NCI-H1092 (cell line): Measurements from ENCODE around the gene ZNF808.
A peak's percentile ranks its signal among the peaks of the same experiment; 100 is the strongest.
"Not testable (repeated sequence)": the region's sequence is repeated elsewhere in the genome, so short reads cannot be mapped to it uniquely, and the experiment has no call there.

ENCODE experiments used
- DNase-seq: peaks from one replicate; lab custom pipeline; 2025; lab: John Stamatoyannopoulos, UW

The ZNF808 gene

DNA sequence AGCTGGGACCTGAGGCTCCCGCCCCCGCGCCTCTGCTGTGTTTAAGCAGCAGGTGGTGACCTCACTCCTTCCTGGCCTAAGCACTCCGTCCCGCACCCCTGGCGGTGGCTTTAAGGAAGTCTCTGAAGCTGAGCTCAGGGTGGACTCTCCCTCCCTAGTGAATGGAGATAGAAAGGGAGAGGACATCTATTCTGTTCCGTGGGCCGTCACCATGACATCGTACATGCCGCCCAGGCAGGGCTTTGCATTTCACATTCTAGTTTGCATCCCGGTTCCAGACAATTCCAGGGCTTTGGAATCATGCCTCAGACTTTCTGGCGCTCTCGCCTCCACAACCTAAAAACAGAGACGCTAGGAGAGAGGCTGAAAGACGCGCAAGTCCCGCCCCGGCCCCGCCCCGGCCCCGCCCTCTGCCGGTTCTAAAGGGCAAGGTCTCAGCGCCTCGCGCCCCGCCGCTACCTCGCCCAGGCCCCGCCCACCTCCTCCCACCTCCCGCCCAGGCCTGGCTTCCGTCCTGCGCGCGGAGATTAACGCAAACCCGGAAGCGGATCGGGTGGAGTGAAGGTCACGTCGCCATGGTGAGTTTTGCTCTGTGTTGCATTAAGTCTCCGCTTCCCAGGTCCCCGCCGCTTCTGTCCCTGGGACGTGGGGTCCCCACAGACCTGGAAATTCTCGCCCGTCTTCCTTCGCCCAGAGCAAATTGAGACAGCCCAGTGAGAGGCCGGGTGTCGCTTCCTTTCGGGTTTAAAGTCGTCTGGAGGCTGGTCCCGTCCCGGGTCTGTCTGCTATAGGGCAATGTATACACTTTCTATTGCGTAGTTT, at the start of gene ZNF808:
Gene ZNF808 (plus strand): TSS at position 535 of the 822 bp plus-strand sequence. CDS start 15,617 bp downstream, outside the sequence.
- DNase-seq, result peak; percentile 74

DNA sequence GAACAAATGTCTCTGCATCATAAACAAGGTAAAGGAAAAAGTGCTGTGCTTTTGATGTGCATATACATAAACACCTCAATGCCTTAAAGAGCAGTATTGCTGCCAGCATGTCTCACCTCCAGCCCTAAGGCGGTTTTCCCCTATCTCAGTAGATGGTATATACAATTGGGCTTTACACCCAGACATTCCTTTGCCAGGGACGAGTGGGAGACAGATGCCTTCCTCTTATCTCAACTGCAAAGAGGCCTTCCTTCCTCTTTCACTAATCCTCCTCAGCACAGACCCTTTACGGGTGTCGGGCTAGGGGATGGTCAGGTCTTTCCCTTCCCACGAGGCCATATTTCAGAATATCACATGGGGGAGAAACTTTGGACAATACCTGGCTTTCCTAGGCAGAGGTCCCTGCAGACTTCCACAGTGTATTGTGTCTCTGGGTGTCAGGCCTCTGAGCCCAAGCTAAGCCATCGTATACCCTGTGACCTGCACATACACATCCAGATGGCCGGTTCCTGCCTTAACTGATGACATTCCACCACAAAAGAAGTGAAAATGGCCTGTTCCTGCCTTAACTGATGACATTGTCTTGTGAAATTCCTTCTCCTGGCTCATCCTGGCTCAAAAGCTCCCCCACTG, 43.2 kb upstream of the ZNF808 start:
- not testable (repeated sequence) for DNase-seq

DNA sequence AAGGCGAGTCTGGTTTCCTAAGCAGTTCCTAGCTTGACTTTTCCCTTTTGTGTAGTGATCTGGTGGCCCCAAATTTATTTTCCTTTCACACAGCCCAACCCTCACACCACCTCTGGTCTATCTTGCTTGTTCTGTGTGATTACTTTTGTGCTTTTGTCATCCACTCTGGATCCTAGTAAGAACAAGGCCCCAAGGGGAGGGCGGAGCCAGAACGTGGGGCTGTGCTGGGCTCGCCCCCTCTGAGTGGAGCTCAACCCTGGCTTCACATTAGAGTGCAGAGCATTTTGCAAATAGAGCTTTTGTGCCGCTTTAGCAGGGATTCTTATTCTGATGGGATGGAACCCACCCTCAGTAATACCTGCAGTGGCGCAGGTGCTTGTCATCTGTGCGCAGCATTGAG, 42.4 kb upstream of the ZNF808 start:
- DNase-seq, result not testable (repeated sequence)

DNA sequence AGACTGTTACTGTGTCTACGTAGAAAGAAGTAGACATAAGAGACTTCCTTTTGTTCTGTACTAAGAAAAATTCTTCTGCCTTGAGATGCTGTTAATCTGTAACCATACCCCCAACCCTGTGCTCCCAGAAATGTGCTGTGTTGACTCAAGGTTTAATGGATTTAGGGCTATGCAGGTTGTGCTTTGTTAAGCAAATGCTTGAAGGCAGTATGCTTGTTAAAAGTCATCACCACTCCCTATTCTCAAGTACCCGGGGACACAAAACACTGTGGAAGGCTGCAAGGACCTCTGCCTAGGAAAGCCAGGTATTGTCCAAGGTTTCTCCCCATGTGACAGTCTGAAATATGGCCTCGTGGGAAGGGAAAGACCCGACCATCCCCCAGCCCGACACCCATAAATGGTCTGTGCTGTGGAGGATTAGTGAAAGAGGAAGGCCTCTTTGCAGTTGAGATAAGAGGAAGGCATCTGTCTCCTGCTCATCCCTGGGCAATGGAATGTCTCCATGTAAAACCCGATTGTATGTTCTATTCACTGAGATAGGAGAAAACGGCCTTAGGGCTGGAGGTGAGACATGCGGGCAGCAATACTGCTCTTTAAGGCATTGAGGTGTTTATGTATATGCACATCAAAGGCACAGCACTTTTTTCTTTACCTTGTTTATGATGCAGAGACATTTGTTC, 41.8 kb upstream of the ZNF808 start:
- DNase-seq, result not testable (repeated sequence)

DNA sequence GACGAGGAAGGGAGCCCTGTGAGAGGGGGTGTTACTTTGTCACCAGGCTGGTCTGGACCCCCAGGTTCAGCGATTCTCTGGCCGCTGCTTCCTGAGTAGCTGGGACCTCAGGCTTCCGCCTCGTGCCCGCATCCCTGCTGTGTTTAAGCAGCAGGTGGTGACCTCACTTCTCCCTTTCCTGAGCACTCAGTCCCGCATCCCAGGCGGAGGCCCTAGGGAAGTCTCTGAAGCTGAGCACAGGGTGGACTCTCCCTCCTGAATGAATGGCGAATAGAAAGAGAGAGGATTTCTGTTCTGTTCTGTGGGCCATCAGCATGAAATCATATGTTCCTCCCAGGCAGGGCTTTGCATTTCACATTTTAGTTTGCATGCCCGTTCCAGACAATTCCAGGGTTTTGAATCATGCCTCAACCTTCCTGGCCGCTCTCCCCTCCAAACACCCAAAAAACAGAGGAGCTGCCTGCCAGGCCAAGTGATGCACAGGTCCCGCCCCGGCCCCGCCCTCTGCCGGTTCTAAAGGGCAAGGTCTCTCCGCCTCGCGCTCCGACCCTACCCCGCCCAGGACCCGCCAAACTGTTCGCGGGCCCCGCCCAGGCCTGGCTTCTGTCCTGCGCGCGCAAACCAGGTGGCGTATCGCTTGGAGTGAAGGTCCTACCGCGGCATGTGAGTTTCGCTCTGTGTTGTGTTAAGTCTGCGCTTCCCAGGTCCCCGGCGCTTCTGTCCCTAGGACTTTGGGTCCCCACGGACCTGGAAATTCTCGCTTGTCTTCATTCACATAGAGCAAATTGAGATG, 35.1 kb upstream of the ZNF808 start:
- DNase-seq, result peak; percentile 8

DNA sequence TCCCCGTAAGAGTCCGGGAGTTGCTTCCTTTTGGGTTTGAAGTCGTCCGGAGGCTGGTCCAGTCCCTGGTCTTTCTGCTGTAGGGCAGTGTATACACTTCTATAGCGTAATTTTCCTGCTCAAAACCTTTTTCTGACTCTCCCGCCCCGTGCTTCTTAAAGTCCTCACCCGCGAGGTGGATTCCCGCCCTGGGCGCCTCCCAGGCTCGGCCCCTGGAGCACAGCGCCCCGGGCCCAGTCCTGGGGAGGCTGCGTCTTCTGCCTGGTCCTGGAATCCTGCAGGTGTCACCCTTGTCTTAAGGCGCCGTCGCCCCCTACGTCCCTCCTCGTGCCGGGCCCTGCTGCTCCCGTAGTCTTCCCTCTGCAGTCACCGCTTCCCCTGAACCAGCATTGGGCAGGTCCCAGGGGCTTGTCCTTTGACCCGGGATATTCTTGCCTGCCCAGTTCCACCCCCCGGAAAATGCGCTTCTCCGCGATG, 34.4 kb upstream of the ZNF808 start:
- DNase-seq, result no peak

DNA sequence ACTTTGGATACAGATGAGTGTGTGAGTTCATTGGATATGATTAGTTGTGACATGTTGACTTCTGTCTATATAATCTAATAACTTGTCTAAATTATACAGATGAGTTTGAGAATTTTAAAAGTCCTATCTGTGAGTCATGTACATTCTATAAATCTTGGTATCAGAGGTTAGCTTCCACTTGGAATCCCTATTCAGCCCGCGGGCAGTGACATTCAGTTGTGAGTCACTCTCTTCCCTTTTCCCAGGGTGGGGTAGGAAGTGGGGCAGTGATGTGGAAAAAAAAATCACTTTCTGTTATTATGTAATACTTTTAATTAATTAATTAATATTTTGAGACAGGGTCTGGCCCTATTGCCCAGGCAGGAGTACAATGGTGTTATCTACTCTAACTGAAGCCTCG, 33.0 kb upstream of the ZNF808 start:
- DNase-seq, result no peak

DNA sequence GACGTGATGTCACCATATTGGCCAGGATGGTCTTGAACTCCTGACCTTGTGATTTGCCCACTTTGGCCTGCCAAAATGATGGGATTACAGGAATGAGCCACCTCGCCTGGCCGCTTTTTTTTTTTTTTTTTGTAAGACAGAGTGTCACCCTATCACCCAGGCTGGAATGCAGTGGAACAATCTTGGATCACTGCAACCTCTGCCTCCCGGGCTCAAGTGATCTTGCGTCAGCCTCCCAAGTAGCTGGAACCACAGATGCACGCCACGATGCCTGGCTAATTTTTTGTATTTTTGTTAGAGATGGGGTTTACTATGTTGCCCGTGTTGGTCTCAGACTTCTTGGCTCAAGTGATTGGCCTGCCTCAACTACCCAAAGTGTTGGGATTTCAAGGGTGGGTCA, 28.9 kb upstream of the ZNF808 start:
- DNase-seq, result no peak

DNA sequence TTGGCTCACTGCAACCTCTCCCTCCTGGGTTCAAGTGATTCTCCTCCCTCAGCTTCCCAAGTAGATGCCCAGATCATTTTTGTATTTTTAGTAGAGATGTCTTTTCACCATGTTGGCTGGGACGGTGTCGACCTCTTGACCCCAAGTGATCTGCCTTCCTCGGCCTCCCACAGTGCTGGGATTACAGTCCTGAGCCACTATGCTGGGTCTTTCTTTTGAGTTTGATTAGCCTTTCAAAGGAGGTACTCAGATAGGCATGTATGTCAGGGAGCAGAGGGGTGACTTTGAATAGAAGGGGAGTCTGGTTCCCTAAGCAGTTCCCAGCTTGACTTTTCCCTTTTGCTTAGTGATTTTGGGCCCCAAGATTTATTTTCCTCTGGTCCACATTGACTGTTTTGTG, 27.0 kb upstream of the ZNF808 start:
- DNase-seq, result not testable (repeated sequence)

DNA sequence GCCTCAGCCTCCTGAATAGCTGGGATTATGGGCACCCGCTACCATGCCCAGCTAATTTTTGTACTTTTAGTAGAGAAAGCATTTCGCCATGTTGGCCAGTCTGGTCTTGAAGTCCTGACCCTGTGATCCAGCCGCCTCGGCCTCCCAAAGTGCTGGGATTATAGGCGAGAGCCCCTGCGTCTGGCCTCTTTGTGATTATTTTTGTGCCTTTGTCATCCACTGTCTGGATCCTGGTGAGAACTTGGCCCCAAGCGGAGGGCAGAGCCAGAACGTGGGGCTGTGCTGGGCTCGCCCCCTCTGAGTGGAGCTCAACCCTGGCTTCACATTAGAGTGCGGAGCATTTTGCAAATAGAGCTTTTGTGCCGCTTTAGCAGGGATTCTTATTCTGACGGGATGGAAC, 26.5 kb upstream of the ZNF808 start:
- not testable (repeated sequence) for DNase-seq

DNA sequence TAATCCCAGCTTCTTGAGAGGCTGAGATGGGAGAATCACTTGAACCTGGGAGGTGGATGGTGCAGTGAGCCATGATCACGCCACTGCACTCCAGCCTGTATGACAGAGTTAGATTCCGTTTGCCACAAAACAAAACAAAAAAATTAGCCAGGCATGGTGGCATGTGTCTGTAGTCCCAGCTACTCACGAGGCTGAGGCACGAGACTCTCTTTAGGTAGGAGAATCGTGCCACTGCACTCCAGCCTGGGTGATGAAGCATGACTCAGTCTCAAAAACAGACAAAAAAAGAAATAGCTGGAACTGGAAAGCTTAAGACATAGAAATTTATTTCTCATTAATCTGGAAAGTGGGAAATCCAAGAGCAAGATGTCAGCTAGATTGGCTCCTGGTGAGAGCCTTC, 20.2 kb upstream of the ZNF808 start:
- DNase-seq, result no peak

DNA sequence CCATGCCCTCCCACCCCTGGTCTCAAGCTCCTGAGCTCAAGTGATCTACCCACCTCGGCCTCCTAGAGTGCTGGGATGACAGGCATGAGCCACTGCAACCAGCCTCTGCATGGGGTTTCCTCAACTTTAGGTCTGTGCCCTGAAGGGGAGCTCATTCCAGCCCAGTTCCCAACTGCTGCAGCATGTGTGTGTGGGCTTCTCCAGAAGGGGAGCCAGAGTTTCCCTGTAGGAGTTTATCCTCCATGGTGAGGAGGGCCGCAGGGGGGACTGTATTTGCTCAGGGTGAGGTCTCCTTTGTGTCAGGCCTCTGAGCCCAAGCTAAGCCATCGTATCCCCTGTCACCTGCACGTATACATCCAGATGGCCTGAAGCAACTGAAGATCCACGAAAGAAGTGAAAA, 11.3 kb upstream of the ZNF808 start:
- DNase-seq, result no peak

DNA sequence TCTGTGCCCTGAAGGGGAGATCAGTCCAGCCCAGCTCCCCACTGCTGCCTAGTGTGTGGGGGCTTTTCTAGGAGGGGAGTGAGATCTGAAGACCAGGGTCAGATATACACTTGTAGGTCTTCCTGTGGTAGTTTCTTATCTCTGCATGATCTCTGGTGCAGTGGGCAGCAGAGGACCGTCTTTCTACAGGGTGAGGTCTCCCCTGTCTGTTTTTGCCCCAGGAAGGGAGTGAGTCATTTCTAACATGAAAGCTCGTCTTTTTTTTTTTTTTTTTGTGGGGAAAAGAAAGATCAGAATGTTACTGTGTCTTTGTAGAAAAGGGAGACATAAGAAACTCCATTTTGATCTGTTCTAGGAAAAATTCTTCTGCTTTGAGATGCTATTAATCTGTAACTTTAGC, 8.8 kb upstream of the ZNF808 start:
- no peak for DNase-seq

DNA sequence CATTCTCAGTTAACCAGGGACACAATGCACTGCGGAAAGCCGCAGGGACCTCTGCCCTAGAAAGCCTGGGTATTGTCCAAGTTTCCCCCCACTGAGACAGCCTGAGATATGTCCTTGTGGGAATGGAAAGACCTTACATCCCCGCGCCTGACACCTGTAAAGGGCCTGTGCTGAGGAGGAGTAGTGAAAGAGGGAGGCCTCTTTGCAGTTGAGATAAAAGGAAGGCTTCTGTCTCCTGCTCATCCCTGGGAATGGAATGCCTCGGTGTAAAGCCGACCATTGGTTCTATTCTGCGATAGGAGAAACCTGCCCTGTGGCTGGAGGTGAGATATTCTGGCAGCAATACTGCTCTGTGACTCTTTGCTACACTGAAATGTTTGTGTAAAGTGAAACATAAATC, 8.3 kb upstream of the ZNF808 start:
- not testable (repeated sequence) for DNase-seq

DNA sequence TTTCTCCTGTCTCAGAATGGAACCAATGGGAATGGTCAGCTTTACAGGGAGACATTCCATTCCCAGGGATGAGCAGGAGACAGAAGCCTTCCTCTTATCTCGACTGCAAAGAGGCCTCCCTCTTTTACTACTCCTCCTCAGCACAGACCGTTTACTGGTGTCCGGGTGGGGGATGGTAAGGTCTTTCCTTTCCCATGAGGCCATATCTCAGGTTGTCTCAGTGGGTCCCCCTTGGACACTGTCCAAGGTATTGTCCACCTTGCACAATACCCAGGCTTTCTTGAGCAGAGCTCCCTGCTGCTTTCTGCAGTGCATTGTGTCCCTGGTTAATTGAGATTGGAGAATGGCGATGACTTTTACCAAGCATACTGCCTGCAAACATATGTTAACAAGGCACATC, 7.5 kb upstream of the ZNF808 start:
- no peak for DNase-seq

DNA sequence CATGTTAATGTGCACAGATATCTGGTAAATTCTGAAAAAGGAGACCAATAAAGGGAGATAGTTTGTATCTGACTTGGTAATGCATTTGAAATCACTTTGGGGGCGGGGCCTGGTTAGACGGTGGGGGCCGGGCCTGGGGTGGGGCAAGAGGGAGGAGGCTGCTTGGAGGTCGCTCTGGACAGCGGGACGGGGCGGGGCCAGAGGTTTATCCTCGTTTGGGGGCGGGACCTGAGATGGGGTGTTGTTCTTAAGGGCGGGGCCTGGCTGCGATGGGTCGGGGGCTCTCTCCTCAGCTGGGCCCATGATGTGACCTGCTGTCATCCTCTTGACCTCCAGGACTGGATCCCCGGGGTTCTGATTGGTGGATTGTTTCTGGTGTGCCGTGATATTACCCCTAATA, 4.9 kb upstream of the ZNF808 start:
- DNase-seq, result no peak

DNA sequence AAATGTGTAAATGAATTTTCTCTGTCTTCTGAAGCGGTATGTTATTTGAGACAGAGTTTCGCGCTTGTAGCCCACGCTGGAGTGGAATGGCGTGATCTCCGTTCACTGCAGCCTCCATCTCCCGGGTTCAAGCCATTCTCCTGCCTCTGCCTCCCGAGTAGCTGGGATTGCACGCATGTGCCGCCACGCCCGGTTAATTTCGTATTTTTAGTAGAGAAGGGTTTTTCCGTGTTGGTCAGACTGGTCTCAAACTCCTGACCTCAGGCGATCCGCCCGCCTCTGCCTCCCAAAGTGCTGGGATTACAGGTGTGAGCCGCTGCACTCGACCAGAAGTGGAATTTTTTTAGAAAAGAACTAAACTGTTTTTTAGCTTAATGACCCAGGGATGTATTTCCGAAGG, 3.4 kb upstream of the ZNF808 start:
- no peak for DNase-seq

DNA sequence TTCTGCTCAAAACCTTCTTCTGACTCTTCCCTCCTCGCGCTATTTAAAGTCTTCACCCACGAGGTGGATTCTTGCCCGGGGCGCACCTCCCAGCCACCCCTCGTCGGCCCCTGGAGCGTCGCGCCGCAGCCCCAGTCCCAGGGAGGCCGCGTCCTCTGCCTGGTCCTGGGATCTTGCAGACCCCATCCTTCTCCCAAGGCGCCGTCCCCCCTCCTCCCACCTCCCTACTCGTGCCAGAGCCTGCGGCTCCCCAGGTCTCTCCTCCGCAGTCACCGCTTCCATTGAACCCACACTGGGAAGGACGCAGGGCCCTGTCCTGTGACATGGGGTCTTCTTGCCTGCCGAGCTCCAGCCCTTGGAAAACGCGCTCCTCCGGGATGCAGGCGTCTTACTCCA, 486 bp downstream of the ZNF808 start:
- no peak for DNase-seq

DNA sequence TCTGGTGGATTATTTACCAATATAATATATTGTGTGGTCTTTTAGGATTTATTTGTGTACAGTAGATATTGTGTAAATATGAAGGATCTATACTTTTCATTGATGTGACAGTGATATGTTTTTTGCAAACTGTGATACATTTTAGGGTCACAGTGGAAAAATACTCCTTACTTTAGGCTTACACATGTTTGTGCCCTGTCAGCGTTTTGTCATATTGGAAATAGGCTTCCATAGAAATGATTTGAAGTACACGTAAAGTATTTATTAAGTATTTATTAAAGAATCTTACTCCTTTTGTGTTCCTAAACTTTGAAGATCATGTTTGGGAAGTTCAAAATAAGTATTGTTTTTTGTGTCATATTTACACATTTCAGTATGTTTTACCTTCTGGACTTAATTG, 5.0 kb downstream of the ZNF808 start:
- no peak for DNase-seq

DNA sequence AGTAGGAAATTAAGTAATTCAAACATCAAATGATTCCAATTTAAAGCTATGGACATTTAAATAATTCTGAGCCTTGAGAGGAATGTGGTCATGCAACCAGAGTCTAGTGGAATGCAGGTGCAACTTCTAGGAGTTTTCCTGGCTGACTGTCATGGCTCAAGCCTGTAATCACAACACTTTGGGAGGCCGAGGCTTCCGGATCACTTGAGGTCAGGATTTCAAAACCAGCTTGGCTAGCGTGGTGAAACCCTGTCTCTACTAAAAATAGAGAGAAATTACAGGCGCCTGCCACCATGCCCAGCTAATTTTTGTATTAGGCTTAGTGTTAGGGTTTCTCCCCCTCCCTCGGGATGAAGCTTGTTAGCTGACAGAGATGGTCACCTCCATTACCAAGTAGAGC, 6.4 kb downstream of the ZNF808 start:
- DNase-seq, result no peak

DNA sequence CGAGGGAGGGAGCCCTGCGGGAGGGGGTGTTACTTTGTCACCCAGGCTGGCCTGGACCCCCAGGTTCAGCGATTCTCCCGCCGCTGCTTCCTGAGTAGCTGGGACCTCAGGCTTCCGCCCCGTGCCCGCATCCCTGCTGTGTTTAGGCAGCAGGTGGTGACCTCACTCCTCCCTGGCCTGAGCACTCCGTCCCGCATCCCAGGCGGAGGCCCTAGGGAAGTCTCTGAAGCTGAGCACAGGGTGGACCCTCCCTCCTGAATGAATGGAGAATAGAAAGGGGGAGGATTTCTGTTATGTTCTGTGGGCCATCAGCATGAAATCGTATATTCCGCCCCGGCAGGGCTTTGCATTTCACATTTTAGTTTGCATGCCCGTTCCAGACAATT, 7.9 kb downstream of the ZNF808 start:
- DNase-seq, result not testable (repeated sequence)

DNA sequence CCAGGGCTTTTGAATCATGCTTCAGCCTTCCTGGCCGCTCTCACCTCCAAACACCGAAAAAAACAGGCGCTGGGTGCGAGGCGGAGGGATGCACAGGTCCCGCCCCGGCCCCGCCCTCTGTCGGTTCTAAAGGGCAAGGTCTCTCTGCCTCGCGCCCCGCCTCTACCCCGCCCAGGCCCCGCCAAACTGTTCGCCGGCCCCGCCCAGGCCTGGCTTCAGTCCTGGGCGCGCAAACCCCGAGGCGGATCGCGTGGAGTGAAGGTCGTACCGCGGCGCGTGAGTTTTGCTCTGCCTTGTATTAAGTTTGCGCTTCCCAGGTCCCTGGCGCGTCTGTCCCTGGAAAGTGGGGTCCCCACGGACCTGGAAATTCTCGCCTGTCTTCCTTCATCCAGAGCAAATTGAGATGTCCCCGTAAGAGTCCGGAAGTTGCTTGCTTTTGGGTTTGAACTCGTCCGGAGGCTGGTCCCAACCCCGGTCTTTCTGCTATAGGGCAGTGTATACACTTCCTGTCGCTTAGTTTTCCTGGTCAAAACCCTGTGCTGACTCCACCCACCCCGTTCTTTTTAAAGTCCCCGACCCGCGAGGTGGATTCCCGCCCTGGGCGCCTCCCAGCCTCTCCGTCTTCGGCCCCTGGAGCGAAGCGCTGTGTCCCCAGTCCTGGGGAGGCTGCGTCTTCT, 8.4 kb downstream of the ZNF808 start:
- DNase-seq, result peak; percentile 33
